Tibial nerve (tissue), 3 donors: Measurements from ENCODE around the gene ANAPC4.

ENCODE experiments used
- POLR2A ChIP-seq, 2 donors: fragments of 450-650 bp; IDR thresholded peaks; one replicate each; pipeline ENCODE4 v1.6.1; 2017; ENCODE audit warnings: antibody characterized with exemption in 2 of 2, mild to moderate bottlenecking in 2 of 2, moderate library complexity in 2 of 2
- TF ChIP-seq, protein P1 (sequence below), 5 experiments: fragments of 200-600 bp in 3 of 5; fragments of 450-650 bp in 2 of 5; sonication (generic) in 3 of 5; IDR thresholded peaks; one replicate each; pipeline ENCODE4 v1.5.1; 2016 to 2019; ENCODE audit warnings: antibody characterized with exemption in 5 of 5, mild to moderate bottlenecking in 3 of 5, moderate library complexity in 2 of 5

- TF ChIP-seq, protein P1, sequence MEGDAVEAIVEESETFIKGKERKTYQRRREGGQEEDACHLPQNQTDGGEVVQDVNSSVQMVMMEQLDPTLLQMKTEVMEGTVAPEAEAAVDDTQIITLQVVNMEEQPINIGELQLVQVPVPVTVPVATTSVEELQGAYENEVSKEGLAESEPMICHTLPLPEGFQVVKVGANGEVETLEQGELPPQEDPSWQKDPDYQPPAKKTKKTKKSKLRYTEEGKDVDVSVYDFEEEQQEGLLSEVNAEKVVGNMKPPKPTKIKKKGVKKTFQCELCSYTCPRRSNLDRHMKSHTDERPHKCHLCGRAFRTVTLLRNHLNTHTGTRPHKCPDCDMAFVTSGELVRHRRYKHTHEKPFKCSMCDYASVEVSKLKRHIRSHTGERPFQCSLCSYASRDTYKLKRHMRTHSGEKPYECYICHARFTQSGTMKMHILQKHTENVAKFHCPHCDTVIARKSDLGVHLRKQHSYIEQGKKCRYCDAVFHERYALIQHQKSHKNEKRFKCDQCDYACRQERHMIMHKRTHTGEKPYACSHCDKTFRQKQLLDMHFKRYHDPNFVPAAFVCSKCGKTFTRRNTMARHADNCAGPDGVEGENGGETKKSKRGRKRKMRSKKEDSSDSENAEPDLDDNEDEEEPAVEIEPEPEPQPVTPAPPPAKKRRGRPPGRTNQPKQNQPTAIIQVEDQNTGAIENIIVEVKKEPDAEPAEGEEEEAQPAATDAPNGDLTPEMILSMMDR (IDR thresholded peaks at IDR 0.05), result peak; percentile 36 to 48 (median 41)
- TF ChIP-seq POLR2A (IDR thresholded peaks at IDR 0.05), result no peak
These were observed 64.6 kb downstream of the ANAPC4 start for GRCh38 chr4:25441519-25442117.
